Dendritic cell treated with granulocyte-macrophage colony-stimulating factor and Interleukin-4, amounts not matched to agents 40 ng/mL and 50 ng/mL, for 4 days (primary cell): ENCODE results near the gene MAK.
"Not testable (repeated sequence)": the region's sequence is repeated elsewhere in the genome, so short reads cannot be mapped to it uniquely, and the experiment has no call there.

Experiments used
- H3K27ac Mint-ChIP-seq: one replicate; pipeline ENCODE4 v1.8.0; 2022; ENCODE audit warnings: mild to moderate bottlenecking, mixed read lengths
- H3K27me3 Mint-ChIP-seq: one replicate; pipeline ENCODE4 v1.8.0; 2022; ENCODE audit warnings: mild to moderate bottlenecking, mixed read lengths
- H3K36me3 Mint-ChIP-seq: one replicate; pipeline ENCODE4 v1.8.0; 2022; ENCODE audit warnings: low read depth, mixed read lengths
- H3K4me1 Mint-ChIP-seq: one replicate; pipeline ENCODE4 v1.8.0; 2022; ENCODE audit warnings: low read depth, mixed read lengths
- H3K4me3 Mint-ChIP-seq: one replicate; pipeline ENCODE4 v1.8.0; 2022; ENCODE audit warnings: mild to moderate bottlenecking, moderate library complexity, mixed read lengths
- H3K9me3 Mint-ChIP-seq: one replicate; pipeline ENCODE4 v1.8.0; 2022; ENCODE audit warnings: mixed read lengths
- intact Hi-C: fragments of 100-400 bp; cut with micrococcal nuclease; formaldehyde crosslinking; loops from one replicate; pipeline ENCODE4 v1.15.0; 2022

The MAK gene

GRCh38 chr6:10791673-10792072, 46.7 kb downstream of the MAK start:
- H3K27ac Mint-ChIP-seq = no peak overlapping the region

DNA sequence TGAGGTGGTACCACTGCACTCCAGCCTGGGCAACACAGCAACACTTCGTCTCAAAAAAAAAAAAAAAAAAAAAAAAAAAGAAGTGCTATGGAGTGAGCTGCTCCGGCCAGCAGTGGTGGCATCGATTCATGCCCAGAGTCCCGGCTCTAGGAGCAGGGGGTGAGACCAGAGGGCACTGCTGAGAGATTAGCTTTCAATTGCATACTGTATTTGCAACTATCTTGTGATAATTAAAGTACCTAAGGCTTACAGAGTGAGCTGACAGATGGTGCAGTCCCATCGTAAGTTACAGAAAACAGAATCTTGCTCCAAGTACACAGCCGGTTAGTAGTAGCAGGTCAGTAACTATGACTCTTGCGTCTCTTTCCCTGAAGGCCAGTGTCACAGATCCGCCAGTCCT, 59.3 kb downstream of the MAK start:
- no peaks in the 10 kb centered on the region for H3K4me1 Mint-ChIP-seq
- intact Hi-C loops = no loop called here
- no peaks in the 10 kb centered on the region for H3K9me3 Mint-ChIP-seq
- no peaks in the 10 kb centered on the region for H3K27me3 Mint-ChIP-seq
- no peak overlapping the region for H3K4me3 Mint-ChIP-seq
- H3K36me3 Mint-ChIP-seq = peaks cover 56% of the 10 kb centered on the region
- no peak overlapping the region for H3K27ac Mint-ChIP-seq

More at GRCh38 chr6:10791673-10792072, 46.7 kb downstream of the MAK start:
- peaks cover 18% of the 10 kb centered on the region for H3K36me3 Mint-ChIP-seq
- H3K27me3 Mint-ChIP-seq = no peaks in the 10 kb centered on the region
- no peak overlapping the region for H3K4me3 Mint-ChIP-seq
- no peaks in the 10 kb centered on the region for H3K9me3 Mint-ChIP-seq
- intact Hi-C loops = no loop called here
- peaks cover 8% of the 10 kb centered on the region for H3K4me1 Mint-ChIP-seq

DNA sequence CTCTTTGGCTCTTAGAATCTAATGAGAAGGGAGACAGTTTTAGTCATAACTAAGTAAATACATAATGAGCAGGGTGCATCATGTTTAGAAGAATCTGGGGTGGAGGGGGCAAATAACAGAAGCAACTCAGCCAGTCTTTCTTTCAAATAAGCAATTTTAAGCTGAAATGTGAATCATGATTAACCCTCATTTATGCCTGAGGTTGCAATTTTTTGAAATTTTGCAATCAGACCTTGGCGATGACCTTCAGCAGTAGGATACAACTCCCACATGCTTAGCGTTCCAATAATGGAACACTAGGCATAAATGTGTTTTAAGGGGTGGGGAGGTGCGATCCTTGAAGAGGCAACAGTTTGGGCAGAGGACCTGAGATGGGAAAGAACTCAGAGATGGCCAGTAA, 60.1 kb downstream of the MAK start:
- no peak overlapping the region for H3K4me3 Mint-ChIP-seq
- H3K27ac Mint-ChIP-seq = no peak overlapping the region
- H3K27me3 Mint-ChIP-seq = no peaks in the 10 kb centered on the region
- intact Hi-C loops = no loop called here
- H3K4me1 Mint-ChIP-seq = no peaks in the 10 kb centered on the region
- H3K9me3 Mint-ChIP-seq = no peaks in the 10 kb centered on the region
- H3K36me3 Mint-ChIP-seq = peaks cover 52% of the 10 kb centered on the region

GRCh38 chr6:10771371-10771894, 66.9 kb downstream of the MAK start:
- Mint-ChIP-seq H3K36me3 (peaks cover 37% of the 10 kb centered on the region), H3K27me3 (no peaks in the 10 kb centered on the region), H3K27ac (no peak overlapping the region), H3K4me1 (peaks cover 4% of the 10 kb centered on the region), H3K4me3 (no peak overlapping the region), H3K9me3 (no peaks in the 10 kb centered on the region)
- intact Hi-C loops = no loop called here

GRCh38 chr6:10769419-10769818, 68.9 kb downstream of the MAK start:
- no peaks in the 10 kb centered on the region for H3K27me3 Mint-ChIP-seq
- intact Hi-C loops = no loop called here
- H3K27ac Mint-ChIP-seq = no peak overlapping the region
- no peak overlapping the region for H3K4me3 Mint-ChIP-seq
- peaks cover 9% of the 10 kb centered on the region for H3K4me1 Mint-ChIP-seq
- H3K36me3 Mint-ChIP-seq = peaks cover 25% of the 10 kb centered on the region
- H3K9me3 Mint-ChIP-seq = no peaks in the 10 kb centered on the region

- intact Hi-C loops = no loop called here
- Mint-ChIP-seq H3K4me3 (no peak overlapping the region), H3K27ac (no peak overlapping the region), H3K36me3 (peaks cover 29% of the 10 kb centered on the region), H3K9me3 (no peaks in the 10 kb centered on the region), H3K27me3 (no peaks in the 10 kb centered on the region), H3K4me1 (peaks cover 9% of the 10 kb centered on the region)
These were observed 75.3 kb downstream of the MAK start for GRCh38 chr6:10763006-10763405.

DNA sequence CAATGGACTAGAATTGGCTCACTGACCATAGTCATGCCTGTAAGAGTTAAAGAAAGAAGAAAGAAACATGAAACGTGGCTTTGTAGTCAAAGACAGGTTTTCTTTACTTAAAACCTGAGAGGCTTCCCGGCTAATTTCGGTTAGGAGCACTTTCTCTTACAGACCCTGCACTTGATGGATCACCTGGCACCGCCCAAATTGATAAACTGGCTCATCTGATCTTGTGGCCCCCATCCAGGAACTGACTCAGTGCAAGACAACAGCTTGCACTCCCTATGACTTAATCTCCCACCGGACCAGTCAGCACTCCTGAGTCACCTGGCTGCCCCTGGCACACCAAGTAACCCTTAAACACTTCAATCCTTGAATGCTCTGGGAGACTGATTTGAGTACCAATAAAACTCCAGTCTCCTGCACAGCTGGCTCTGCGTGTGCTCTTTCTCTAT, 78.4 kb downstream of the MAK start:
- H3K27ac Mint-ChIP-seq = no peak overlapping the region
- intact Hi-C loops = no loop called here
- no peaks in the 10 kb centered on the region for H3K9me3 Mint-ChIP-seq
- H3K27me3 Mint-ChIP-seq = no peaks in the 10 kb centered on the region
- no peak overlapping the region for H3K4me3 Mint-ChIP-seq
- peaks cover 57% of the 10 kb centered on the region for H3K36me3 Mint-ChIP-seq
- H3K4me1 Mint-ChIP-seq = no peaks in the 10 kb centered on the region

DNA sequence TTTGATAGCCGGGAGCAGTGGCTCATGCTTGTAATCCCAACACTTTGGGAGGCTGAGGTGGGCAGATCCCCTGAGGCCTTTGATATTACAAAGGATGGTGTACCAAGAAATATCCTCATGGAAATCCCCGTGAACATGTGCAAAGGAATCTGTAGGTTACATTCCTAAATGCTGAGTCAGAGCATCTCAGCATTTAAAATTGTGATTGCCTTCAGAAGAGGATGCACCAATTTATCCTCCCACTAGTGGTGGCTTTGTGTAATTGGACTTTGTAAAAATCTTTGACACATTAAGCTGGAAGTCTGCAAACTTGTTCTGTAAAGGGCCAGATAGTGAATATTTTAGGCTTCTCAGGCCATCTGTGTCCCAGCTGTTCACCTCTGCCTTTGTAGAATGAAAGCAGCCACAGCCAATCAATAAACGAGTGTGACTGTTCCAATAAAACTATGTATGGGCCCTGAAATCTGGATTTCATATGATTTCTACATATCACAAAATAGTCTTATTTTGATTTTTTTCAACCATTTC, 79.0 kb downstream of the MAK start:
- Mint-ChIP-seq H3K9me3 (no peaks in the 10 kb centered on the region), H3K4me1 (no peaks in the 10 kb centered on the region), H3K27ac (no peak overlapping the region), H3K4me3 (no peak overlapping the region), H3K36me3 (peaks cover 62% of the 10 kb centered on the region), H3K27me3 (no peaks in the 10 kb centered on the region)
- intact Hi-C loops = no loop called here

DNA sequence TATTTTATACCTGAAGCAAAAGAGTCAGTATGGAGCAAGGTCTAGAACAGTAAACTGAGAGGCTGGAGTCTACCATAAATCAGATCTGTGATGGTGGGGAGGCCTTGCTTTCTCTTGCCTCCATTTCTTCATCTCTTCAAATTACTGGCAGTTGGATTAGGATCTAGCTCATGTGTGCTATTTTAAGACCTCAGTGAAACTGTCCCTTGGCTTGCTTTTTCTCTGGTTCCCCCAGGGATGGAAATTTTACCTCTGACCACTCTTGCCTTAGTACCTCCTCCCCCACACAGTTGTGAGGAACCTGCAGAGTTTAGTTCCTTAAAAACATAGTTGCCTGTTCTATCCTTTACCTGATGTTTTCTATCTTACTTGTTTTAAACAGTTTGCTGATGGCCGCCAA, 82.3 kb downstream of the MAK start:
- peaks cover 8% of the 10 kb centered on the region for H3K4me1 Mint-ChIP-seq
- no peak overlapping the region for H3K27ac Mint-ChIP-seq
- no peaks in the 10 kb centered on the region for H3K9me3 Mint-ChIP-seq
- no peaks in the 10 kb centered on the region for H3K27me3 Mint-ChIP-seq
- H3K36me3 Mint-ChIP-seq = peaks cover 87% of the 10 kb centered on the region
- intact Hi-C loops = no loop called here
- no peak overlapping the region for H3K4me3 Mint-ChIP-seq

- H3K27me3 Mint-ChIP-seq, H3K4me3 Mint-ChIP-seq, intact Hi-C loops, H3K9me3 Mint-ChIP-seq, H3K27ac Mint-ChIP-seq: not testable (repeated sequence)
- peaks cover 81% of the 10 kb centered on the region for H3K36me3 Mint-ChIP-seq
- H3K4me1 Mint-ChIP-seq = peaks cover 39% of the 10 kb centered on the region
These were observed 86.6 kb downstream of the MAK start for GRCh38 chr6:10751757-10752156.

DNA sequence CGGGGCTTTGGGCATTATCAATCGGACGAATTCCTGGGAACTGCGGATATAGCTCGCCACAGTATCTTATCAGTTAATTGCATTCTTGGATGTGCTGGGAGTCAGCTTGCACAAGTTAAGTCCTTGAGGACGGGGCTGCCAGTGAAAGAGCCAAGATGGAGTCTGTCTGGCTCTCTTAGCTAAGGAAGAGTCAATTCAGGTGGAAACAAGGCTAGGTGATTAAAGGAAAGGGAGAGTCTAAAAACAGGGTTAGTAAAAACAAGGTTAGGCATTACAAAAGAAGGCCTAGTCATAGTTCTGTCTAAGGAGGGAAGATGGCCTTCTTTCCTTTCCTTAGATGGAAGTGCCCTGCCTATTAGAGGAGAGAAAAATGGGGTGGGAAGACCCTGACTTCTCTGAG, 87.8 kb downstream of the MAK start:
- H3K27me3 Mint-ChIP-seq, intact Hi-C loops, H3K4me3 Mint-ChIP-seq, H3K9me3 Mint-ChIP-seq, H3K27ac Mint-ChIP-seq: not testable (repeated sequence)
- Mint-ChIP-seq H3K36me3 (peaks cover 69% of the 10 kb centered on the region), H3K4me1 (peaks cover 41% of the 10 kb centered on the region)

DNA sequence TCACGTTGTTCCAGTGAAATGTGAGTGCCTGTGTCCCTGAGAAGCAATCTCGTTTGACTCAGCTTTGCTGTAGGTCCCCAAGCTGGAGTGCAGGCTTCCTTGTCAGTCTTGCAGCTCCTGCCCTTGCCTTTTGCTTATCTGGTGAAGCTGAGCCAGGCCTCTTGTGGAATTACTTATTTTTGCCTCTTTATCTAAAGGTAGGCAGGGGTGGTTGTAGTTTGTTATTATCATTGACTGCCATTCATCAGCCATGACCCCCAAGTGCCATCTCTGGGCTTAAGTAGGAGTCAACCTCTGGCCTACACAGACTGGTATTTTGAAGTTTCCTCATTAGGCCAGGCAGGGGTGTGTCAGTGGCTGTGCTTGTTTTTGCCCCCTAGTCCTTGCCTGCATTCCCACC, 88.6 kb downstream of the MAK start:
- Mint-ChIP-seq H3K9me3 (no peaks in the 10 kb centered on the region), H3K36me3 (peaks cover 61% of the 10 kb centered on the region), H3K4me3 (no peak overlapping the region), H3K27me3 (no peaks in the 10 kb centered on the region), H3K4me1 (peaks cover 41% of the 10 kb centered on the region), H3K27ac (no peak overlapping the region)
- intact Hi-C loops = no loop called here

DNA sequence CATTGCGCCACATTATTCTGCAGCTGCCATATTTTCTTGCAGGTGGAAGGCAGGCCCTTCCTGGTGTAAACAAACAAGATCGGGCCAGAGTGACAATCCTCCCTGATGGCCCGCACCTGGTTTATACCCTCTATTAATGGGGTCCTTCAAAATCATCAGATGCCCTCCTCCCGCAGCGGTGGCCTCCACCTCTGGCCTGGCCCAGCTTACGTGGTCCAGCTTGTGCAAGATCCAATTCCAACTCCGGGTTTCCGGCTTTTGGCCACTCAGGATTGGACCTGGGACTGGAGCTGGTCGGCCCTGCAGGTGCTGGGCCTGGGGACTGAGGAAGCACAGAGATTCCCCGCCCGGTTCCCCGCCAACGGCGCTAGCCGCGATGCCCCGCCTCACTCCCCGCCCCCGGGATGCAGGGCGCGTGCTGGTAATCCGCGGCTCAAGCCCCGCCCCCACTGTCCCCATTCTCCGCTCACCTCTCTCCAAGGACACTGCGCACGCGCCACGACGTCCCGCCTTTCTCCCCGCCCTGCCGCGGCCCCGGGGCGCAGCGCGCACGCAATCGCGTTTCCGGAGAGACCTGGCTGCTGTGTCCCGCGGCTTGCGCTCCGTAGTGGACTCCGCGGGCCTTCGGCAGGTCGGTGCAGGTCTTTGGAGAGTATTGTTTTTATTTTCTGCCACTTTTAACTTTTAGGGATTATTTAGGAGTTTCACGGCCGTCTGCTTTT, 90.9 kb downstream of the MAK start, which contains the start of gene TMEM14B:
TMEM14B (plus strand) TSS at position 555 of the 722 bp plus-strand sequence. CDS start 1,441 bp downstream, outside the sequence.
- Mint-ChIP-seq H3K9me3 (no peaks in the 10 kb centered on the region), H3K36me3 (peaks cover 38% of the 10 kb centered on the region), H3K4me3 (peak within 1 kb of the TSS; percentile 87), H3K4me1 (peaks cover 34% of the 10 kb centered on the region), H3K27me3 (no peaks in the 10 kb centered on the region), H3K27ac (peak within 1 kb of the TSS; percentile 92)
- intact Hi-C loops = loop anchor here (1.0 kb wide), 2 partner anchors 24 to 53 kb away; partner anchors contain the start of genes C6orf52, PAK1IP1 and TMEM14C

- Mint-ChIP-seq H3K4me1 (peaks cover 34% of the 10 kb centered on the region), H3K36me3 (peaks cover 33% of the 10 kb centered on the region), H3K27me3 (no peaks in the 10 kb centered on the region), H3K27ac (peak overlapping the region; percentile 92), H3K9me3 (no peaks in the 10 kb centered on the region), H3K4me3 (peak overlapping the region; percentile 87)
- intact Hi-C loops = loop anchor here (1.0 kb wide), 2 partner anchors 24 to 53 kb away; partner anchors contain the start of genes C6orf52, PAK1IP1 and TMEM14C
These were observed 91.5 kb downstream of the MAK start for GRCh38 chr6:10746915-10747250.
